NOMO-1 treated with DMSO at 0.1 percent for 48 hours (cell line): ENCODE results near the gene ZFP92.

ENCODE experiments used
- DNase-seq: peaks from one replicate; lab custom pipeline; 2025; ENCODE audit not compliant: unreplicated experiment; lab: John Stamatoyannopoulos, UW

Gene ZFP92

DNA sequence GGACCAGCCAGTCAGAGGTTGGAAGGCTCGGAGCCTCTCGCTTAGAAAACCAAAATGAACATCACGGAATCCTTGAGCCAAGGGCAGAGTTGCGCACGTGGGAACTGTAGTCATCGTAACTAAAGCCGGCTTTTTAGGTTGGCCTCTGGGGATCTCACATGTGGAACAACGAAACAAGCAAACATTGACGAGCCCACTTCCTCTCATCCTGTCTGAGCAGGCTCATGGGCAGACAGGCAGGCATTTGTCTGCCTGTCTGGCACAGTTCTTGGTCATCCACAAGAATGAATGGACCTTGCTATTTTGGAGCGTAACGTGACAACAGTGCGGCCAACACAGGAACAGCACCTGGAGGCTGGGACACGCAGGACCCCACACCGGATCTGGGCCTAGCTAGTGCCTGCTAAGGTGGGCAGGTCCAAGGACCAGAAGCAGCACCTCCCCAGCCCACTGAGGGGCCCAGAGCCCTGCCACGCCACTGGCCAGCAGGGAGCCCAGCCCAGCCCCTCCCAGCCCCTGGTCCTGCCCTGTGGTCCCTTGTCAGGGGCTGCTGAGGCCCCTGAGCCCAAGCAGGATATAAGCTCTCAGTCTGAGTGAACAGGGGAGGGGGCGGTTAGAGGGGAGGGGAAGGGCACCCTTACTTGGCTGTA, 43.8 kb downstream of the ZFP92 start:
- DNase-seq, result no peak

DNA sequence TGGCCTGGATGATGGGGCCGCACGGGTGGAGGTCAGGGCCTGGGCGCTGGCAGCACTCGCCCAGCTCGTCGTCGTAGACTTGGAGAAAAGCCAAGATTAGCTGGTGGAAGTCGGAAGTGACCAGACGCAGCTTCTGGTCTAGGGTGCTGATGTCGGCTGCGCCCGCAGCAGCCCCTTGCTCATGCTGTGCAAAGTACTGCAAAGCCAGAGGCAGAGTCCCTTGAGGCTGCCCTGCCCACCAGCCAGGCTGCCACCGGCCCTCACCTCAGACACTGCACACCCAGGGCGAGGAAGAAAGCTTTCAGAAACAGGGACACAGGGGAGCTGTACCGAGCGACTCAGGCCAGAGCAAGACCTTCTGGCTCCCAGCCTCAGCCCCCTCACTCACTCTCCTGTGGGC, 44.3 kb downstream of the ZFP92 start:
- DNase-seq, result no peak

DNA sequence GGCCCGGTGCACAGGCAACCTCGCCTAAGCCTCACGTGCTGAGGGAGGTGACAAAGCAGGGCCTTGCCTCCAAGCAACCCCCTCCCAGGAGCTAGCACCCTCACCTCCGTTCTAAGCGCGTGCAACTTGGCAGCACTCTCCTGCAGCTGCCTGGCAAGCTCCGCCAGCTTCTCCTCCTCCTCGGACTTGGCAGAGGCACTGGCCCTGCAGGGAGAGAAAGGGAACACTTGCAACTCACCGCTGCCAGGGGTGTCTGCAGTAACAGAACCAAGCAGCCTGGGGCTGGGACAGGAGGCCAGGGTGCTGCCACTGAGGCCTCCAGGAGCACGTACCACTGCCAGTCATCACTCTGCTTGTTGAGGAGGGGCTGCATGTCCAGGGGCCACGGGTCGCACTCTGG, 44.9 kb downstream of the ZFP92 start:
- no peak for DNase-seq

DNA sequence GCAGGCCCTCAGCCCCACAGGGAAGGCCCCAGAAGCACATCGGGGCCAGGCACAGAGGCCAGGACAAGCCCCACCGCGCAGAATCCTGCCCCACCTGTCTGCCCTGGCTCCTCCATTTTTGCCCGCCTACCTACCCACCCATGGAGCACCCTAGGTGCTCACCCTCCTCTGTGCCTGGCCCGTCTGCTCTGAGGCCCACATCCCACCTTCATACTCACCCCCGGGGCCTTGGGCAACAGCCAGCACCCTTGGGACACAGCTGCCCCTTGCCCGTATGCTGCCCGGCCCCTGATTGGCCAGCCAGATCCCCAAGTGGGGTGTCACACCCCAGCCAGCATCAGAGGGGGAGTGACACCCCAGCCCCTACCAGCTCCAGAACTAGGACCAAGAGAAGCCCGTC, 45.4 kb downstream of the ZFP92 start:
- DNase-seq, result no peak

DNA sequence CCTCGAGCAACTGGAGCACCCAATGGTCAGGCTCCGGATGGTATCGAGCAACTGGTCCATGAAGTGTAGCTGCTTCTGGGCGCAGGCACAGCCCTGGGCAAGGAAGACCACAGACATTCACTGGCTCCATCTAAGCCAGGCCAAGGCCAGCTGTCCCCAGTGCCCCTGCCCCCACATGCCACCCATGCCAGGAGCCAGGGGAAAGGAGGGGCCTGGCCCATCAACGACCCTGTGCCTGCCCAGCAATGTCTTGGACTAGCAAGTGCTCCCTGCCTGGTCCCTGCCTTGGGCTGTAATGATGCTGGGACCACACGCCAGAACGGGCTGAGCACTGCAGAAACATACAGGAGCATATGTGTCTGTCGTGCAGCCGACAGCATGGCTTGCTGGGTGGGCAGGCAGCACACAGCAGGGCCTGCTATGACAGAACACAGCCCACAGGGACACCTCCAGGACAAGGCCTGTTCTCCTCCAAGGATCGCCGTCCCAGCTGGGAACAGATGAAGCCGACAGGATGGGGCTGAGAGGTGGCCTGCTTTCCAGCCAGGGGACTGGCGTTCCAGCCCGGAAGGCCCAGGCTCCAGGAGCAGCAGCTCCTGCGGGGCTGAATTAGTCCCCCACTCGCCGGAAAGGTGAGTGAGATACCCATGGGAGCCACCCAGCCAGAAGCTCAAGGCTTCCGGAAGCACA, 46.0 kb downstream of the ZFP92 start:
- no peak for DNase-seq

DNA sequence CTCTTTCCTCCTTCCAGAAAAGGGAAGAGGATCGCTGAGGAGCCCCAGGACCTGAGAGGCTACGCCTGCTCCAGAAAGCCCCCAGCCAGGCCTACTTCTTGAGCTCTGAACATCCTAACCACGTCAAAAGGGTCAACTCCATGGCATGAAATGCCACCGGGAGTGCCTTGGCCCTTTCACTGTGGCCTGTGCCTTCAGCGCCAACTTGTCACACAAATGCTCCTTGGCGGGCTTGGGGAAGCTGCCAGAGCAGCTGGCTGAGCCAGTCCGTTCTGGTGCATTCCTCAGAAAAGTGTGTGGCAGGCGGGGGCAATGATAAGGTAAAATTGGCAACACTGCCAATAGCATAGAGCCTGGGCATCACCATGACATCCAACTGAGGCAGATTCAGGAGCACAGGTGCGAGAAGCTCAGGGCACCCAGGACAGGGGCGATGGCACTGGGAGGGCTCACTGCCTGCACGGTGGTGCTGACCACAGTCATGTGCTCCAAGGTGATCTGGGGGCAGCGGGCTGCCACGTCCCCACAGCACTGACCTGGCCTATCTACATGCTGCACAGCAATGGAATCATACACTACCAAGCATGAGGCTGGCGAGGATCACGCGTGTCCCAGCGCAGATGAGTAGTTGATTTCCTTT, 46.7 kb downstream of the ZFP92 start:
- no peak for DNase-seq

DNA sequence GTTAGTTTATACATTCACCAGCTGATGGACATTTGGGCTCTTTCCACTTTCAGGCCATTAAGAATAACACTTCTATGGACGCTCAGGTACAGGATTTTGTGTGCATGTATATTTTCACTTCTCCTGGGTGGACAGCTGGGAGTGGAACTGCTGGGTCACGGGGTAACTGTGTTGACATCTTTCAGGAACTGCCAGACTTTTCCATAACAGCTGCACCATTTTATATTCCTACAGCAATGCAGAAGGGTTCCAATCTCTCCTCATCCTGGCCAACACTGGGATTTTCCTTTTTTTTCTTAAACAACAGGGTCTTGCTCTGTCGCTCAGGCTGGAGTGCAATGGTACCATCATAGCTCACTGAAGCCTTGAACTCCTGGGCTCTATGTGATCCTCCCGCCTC, 47.2 kb downstream of the ZFP92 start:
- DNase-seq, result no peak

DNA sequence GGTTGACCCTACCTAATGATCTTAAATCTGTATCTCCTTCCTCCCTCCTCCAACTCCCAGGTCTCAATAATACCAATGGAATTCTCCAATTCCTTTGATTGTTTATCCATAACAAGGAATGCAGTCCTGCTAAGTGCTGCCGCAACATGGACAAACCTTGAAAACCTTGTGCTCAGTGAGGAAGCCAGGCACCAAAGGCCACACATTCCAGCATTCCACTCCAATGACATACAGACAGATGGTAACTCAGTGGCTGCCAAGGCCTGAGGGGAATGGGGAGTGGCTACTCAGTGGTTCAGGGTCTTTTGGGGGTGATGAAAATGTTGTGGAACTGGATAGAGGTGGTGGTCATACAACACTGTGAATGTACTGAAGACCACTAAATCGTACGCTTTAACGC, 48.7 kb downstream of the ZFP92 start:
- no peak for DNase-seq

DNA sequence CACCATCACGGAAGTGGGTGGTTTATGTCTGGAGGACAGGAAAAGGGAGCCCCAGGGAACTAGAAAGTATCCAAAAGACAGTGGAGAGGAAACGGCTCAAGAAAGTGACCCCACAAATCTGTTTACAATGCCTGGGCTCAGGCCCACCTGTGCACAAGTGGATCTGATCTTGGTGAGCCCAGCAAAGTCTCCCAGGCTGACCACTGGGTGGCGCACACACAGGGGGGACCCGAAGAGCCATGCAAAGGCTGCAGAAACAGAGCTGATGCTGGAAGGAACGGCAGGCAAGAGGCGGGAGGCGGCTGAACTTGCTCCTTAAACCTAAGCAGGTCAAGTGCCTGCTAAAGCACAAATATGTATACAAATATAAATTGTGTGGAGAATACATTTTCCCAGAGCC, 49.6 kb downstream of the ZFP92 start:
- no peak for DNase-seq
